OCI-LY7 (cell line): ENCODE data around the gene KRTAP12-2. TPM values are rescaled to one million over a fixed set of nuclear protein-coding genes. Genes with fewer than 3 reads are reported as not detected.

Experiments used
- BruUV-seq: library from RNA; stranded (reverse); fragments of 400-500 nt; replicated peaks from 2 replicates; lab custom pipeline; 2021; lab: Mats Ljungman, UMichigan
- CTCF ChIA-PET: fragments of 300-600 bp; sonication (Branson Sonifier 250); formaldehyde crosslinking; loops from one replicate; lab custom pipeline; 2022; ENCODE audit warnings: antibody characterized with exemption; ENCODE audit not compliant: unreplicated experiment; lab: Charles Lee
- POLR2A ChIA-PET: fragments of 300-600 bp; sonication (Branson Sonifier 250); formaldehyde crosslinking; loops from one replicate; lab custom pipeline; 2022; ENCODE audit warnings: antibody characterized with exemption; lab: Charles Lee
- DNase-seq: peaks from one replicate; pipeline ENCODE4 v3.0.0-alpha.2; 2015; ENCODE audit warnings: low spot score
- H2AFZ ChIP-seq: fragments of 200-600 bp; sonication (generic), shearing (Covaris generic); 2 replicates; pipeline ENCODE4 v1.6.1; 2014; ENCODE audit warnings: mild to moderate bottlenecking, antibody characterized with exemption, low read length, moderate library complexity
- H3K27ac ChIP-seq: fragments of 200-600 bp; sonication (generic); 2 replicates; pipeline ENCODE4 v1.5.1; 2014; ENCODE audit warnings: mixed run types, low read depth, mild to moderate bottlenecking, moderate library complexity, low read length, inconsistent platforms; ENCODE audit not compliant: poor library complexity, severe bottlenecking
- H3K36me3 ChIP-seq: fragments of 200-600 bp; sonication (generic); 2 replicates; pipeline ENCODE4 v1.6.1; 2014; ENCODE audit warnings: mild to moderate bottlenecking, antibody characterized with exemption, low read length, moderate library complexity, mixed read lengths; ENCODE audit not compliant: insufficient read depth
- H3K4me1 ChIP-seq: fragments of 200-600 bp; sonication (generic); 2 replicates; pipeline ENCODE4 v1.5.1; 2014; ENCODE audit warnings: mild to moderate bottlenecking, low read length; ENCODE audit not compliant: insufficient read depth, poor library complexity, severe bottlenecking
- H3K4me2 ChIP-seq: fragments of 200-600 bp; sonication (generic); 2 replicates; pipeline ENCODE4 v1.6.1; 2014; ENCODE audit warnings: mild to moderate bottlenecking, low read length
- H3K4me3 ChIP-seq: fragments of 200-600 bp; sonication (generic); 2 replicates; pipeline ENCODE4 v1.5.1; 2014; ENCODE audit warnings: mild to moderate bottlenecking, low read depth, low read length; ENCODE audit not compliant: poor library complexity, severe bottlenecking
- H3K79me2 ChIP-seq: fragments of 200-600 bp; sonication (generic); 2 replicates; pipeline ENCODE4 v1.6.1; 2016; ENCODE audit warnings: low read depth, mild to moderate bottlenecking, low read length, moderate library complexity, mixed read lengths; ENCODE audit not compliant: insufficient read depth
- H3K9me2 ChIP-seq: fragments of 200-600 bp; sonication (generic); 2 replicates; pipeline ENCODE4 v1.6.1; 2016; ENCODE audit warnings: mild to moderate bottlenecking, low read length, mixed read lengths; ENCODE audit not compliant: insufficient read depth
- H3K9me3 ChIP-seq: fragments of 200-600 bp; sonication (generic); 2 replicates; pipeline ENCODE4 v1.6.1; 2014; ENCODE audit warnings: mild to moderate bottlenecking, mixed run types, low read length, mixed read lengths
- H4K20me1 ChIP-seq: fragments of 200-600 bp; sonication (generic); 2 replicates; pipeline ENCODE4 v1.6.1; 2014; ENCODE audit warnings: mild to moderate bottlenecking, antibody characterized with exemption, low read length, moderate library complexity, mixed read lengths; ENCODE audit not compliant: insufficient read depth
- EZH2phosphoT487 ChIP-seq: fragments of 200-600 bp; sonication (generic); IDR thresholded peaks from 2 replicates; pipeline ENCODE4 v1.6.1; 2018; ENCODE audit warnings: low read depth, borderline replicate concordance, mild to moderate bottlenecking, mixed run types, antibody characterized with exemption, low read length, moderate library complexity, mixed read lengths
- intact Hi-C: fragments of 100-400 bp; cut with micrococcal nuclease; formaldehyde crosslinking; loops from one replicate; pipeline ENCODE4 v1.10.0; 2022; ENCODE audit not compliant: unreplicated experiment
- total RNA-seq, 2 experiments: library from RNA; depleted of rRNA in 1 of 2; stranded (reverse); fragments of >200 nt in 1 of 2; shearing (Covaris generic) in 1 of 2; gene quantifications; 2 replicates each; pipeline ENCODE4 v1.2.3, GENCODE V29; 2014 to 2022
- TF ChIP-seq, protein P1 (sequence below): fragments of 200-600 bp; sonication (generic); conservative IDR thresholded peaks from 2 replicates; pipeline ENCODE4 v1.5.1; 2014; ENCODE audit warnings: mild to moderate bottlenecking, antibody characterized with exemption, low read length, moderate library complexity, mixed read lengths

KRTAP12-2 gene
- total RNA-seq, 2 experiments from 2014 or later, result not detected

DNA sequence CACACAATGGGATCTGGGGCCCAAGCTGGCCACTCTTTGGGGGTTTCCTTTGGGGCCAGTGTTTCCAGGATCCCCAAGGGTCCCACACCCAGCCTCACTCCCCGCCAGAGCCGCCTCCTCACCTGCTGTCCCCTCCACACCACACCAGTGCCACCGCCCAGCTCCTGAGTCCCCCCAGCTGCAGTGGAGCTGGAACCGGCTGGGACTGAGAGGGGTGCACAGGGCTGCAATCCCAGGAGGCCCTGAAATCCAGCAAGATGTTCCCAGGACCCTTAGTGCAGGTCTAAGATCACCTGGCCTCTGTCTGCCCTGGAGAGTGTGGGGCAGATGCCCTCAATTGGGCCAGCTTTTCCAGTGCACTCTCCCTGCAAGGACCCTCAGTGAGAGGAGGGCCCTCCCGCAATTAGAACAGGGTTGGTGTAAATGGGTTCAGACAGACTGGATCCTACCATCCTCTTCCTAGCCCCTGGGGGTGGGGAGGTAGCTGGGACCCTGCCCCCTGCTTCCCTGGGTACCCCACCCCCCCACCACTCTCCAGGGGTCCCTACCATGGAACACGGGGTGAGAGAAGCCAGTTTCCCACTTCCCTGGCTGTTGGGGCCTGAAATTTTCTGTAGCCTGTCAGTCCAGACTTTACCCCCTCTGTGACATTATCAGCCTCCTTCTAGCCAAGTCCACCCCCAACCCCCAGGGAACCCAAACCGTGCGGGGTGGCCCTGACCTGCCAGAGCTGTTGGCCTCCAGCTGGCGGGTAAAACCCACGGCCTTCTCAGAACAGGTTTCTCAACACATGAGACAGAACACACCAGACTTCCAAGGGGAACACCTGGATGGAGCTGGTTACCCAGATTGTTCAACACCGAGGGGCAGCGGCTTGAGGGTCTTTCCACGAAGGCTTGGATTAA is 37.3 kb upstream of the KRTAP12-2 start:
- H4K20me1 ChIP-seq, result no peaks in the 10 kb centered on the region
- H3K36me3 ChIP-seq, result no peaks in the 10 kb centered on the region
- H3K9me3 ChIP-seq, result no peaks in the 10 kb centered on the region
- H2AFZ ChIP-seq, result no peak overlapping the region
- intact Hi-C loops, result no loop called here
- H3K27ac ChIP-seq, result no peak overlapping the region
- H3K4me2 ChIP-seq, result no peak overlapping the region
- BruUV-seq, result no TSS peak
- H3K9me2 ChIP-seq, result no peaks in the 10 kb centered on the region
- POLR2A ChIA-PET, result no interaction called here
- CTCF ChIA-PET, result no interaction called here
- H3K79me2 ChIP-seq, result no peaks in the 10 kb centered on the region
- DNase-seq, result no peak
- no peak overlapping the region for H3K4me3 ChIP-seq
- H3K4me1 ChIP-seq, result no peaks in the 10 kb centered on the region
- TF ChIP-seq, protein P1, sequence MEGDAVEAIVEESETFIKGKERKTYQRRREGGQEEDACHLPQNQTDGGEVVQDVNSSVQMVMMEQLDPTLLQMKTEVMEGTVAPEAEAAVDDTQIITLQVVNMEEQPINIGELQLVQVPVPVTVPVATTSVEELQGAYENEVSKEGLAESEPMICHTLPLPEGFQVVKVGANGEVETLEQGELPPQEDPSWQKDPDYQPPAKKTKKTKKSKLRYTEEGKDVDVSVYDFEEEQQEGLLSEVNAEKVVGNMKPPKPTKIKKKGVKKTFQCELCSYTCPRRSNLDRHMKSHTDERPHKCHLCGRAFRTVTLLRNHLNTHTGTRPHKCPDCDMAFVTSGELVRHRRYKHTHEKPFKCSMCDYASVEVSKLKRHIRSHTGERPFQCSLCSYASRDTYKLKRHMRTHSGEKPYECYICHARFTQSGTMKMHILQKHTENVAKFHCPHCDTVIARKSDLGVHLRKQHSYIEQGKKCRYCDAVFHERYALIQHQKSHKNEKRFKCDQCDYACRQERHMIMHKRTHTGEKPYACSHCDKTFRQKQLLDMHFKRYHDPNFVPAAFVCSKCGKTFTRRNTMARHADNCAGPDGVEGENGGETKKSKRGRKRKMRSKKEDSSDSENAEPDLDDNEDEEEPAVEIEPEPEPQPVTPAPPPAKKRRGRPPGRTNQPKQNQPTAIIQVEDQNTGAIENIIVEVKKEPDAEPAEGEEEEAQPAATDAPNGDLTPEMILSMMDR, result no peak
- no peak for TF ChIP-seq EZH2phosphoT487

DNA sequence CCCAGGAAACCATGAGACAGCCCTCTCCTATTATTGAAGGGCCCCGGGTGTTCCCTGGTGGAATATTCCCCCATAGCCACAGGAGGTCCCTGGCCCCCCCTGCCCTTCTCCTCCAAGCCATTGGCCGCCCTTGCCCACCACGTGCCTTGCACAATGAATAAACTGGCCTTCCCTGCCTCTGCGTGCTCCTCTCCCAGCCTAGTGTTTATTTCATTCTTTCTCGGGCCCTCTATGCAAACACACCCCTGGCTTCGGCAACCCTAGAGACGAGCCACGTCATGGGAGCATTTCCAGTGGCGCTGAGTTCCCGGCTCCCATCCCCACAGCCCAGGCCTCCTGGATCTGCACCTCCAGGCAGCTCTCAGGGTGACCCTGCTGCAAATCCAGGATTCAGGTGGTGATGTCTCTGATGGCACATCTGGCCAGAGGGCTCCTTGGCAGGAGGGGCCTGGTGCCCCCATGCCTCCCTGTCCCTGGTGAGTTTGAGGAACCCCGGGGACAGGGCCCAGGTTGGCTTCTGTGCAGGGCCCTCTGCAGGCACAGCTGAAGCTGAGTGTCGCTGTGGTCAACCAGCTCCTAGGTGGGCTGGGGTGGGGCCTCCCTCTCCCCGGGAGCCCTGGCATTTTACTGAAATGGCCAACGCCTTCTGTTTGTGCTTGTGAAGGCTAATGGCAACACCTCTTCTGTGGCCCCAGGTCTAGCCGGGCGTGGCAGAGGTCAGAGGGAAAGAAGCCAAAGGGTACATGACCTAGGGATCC is 36.4 kb upstream of the KRTAP12-2 start:
- BruUV-seq, result no TSS peak
- TF ChIP-seq, protein P1, result no peak
- no peak for TF ChIP-seq EZH2phosphoT487
- Histone ChIP-seq H2AFZ (no peak overlapping the region), H3K9me2 (no peaks in the 10 kb centered on the region), H3K79me2 (no peaks in the 10 kb centered on the region), H3K4me2 (no peak overlapping the region), H3K4me1 (no peaks in the 10 kb centered on the region), H3K36me3 (no peaks in the 10 kb centered on the region), H3K4me3 (no peak overlapping the region), H3K9me3 (no peaks in the 10 kb centered on the region), H4K20me1 (no peaks in the 10 kb centered on the region), H3K27ac (no peak overlapping the region)
- ChIA-PET CTCF (no interaction called here), POLR2A (no interaction called here)
- intact Hi-C loops, result no loop called here
- no peak for DNase-seq
